Inflammatory macrophage treated with lipopolysaccharide for 1 hour (primary cell): ENCODE results near the gene ASCC1.

Experiments
- DNase-seq, 2 donors: peaks; one replicate each; pipeline ENCODE4 v3.0.0-alpha.2; 2020 to 2022

Gene ASCC1

GRCh38 chr10:72062832-72063702 is 153.0 kb downstream of the ASCC1 start:
- no peak for DNase-seq

GRCh38 chr10:72062382-72062781 is 153.7 kb downstream of the ASCC1 start:
- no peak for DNase-seq

GRCh38 chr10:72061930-72062329 is 154.1 kb downstream of the ASCC1 start:
- DNase-seq = no peak

- no peak for DNase-seq
Observed at GRCh38 chr10:72061491-72061890, 154.6 kb downstream of the ASCC1 start.

- DNase-seq = no peak
Observed at GRCh38 chr10:72059843-72060822, 155.9 kb downstream of the ASCC1 start.

GRCh38 chr10:72058989-72059842 is 156.9 kb downstream of the ASCC1 start:
- DNase-seq = no peak

GRCh38 chr10:72058347-72058898 is 157.7 kb downstream of the ASCC1 start:
- DNase-seq = no peak

GRCh38 chr10:72056932-72057751 is 158.9 kb downstream of the ASCC1 start:
- DNase-seq = no peak

- DNase-seq = no peak
Observed at GRCh38 chr10:72056113-72056512, 160.0 kb downstream of the ASCC1 start.

GRCh38 chr10:72053690-72054089 is 162.4 kb downstream of the ASCC1 start:
- DNase-seq = no peak

GRCh38 chr10:72050873-72051272 is 165.2 kb downstream of the ASCC1 start:
- DNase-seq = no peak

GRCh38 chr10:72049969-72050781 is 165.9 kb downstream of the ASCC1 start:
- DNase-seq = no peak

GRCh38 chr10:72049472-72049871 is 166.6 kb downstream of the ASCC1 start:
- DNase-seq = no peak

GRCh38 chr10:72048450-72049124 is 167.5 kb downstream of the ASCC1 start:
- DNase-seq = peak; percentile 81 to 99
